WTC11 (cell line): ENCODE measurements around the gene COL5A1. TPM values are rescaled to one million over a fixed set of nuclear protein-coding genes. Genes with fewer than 3 reads are reported as not detected.

Experiments
- ELF4 ChIP-seq: sonication (generic); formaldehyde crosslinking; IDR thresholded peaks from 2 replicates; pipeline ENCODE4 v1.8.1; 2022; ENCODE audit warnings: low read depth, mild to moderate bottlenecking, moderate library complexity, missing genetic modification reagents
- ETV6 ChIP-seq: sonication (generic); formaldehyde crosslinking; IDR thresholded peaks from 2 replicates; pipeline ENCODE4 v1.8.1; 2022; ENCODE audit warnings: mild to moderate bottlenecking, missing genetic modification reagents
- FOXP1 ChIP-seq: sonication (generic); formaldehyde crosslinking; IDR thresholded peaks from 2 replicates; pipeline ENCODE4 v1.8.0; 2022; ENCODE audit warnings: missing genetic modification reagents, mild to moderate bottlenecking, moderate library complexity, borderline replicate concordance
- GABPB1 ChIP-seq: sonication (generic); formaldehyde crosslinking; IDR thresholded peaks from 2 replicates; pipeline ENCODE4 v1.8.1; 2023; ENCODE audit warnings: mild to moderate bottlenecking, missing genetic modification reagents
- GTF2I ChIP-seq: fragments of 250-450 bp; sonication (Bioruptor Pico); conservative IDR thresholded peaks from 2 replicates; pipeline ENCODE4 v1.4.0; 2021; ENCODE audit warnings: mild to moderate bottlenecking
- NFE2L1 ChIP-seq: sonication (generic); formaldehyde crosslinking; IDR thresholded peaks from 2 replicates; pipeline ENCODE4 v1.8.1; 2023; ENCODE audit warnings: missing genetic modification reagents
- OVOL2 ChIP-seq: fragments of 250-450 bp; sonication (Bioruptor Pico); IDR thresholded peaks from 2 replicates; pipeline ENCODE4 v1.9.0; 2021; ENCODE audit warnings: mild to moderate bottlenecking, borderline replicate concordance
- RORB ChIP-seq: fragments of 250-450 bp; sonication (Bioruptor Pico); IDR thresholded peaks from 2 replicates; pipeline ENCODE4 v1.9.0; 2021; ENCODE audit warnings: mild to moderate bottlenecking
- total RNA-seq: library from RNA; stranded (reverse); gene quantifications from 3 replicates; pipeline ENCODE4 v1.2.3, GENCODE V29; 2021
- TF ChIP-seq, protein P1 (sequence below): fragments of 250-450 bp; sonication (Bioruptor Pico); IDR thresholded peaks from 2 replicates; pipeline ENCODE4 v1.9.0; 2021; ENCODE audit warnings: mild to moderate bottlenecking
- TF ChIP-seq, protein P2 (sequence below): sonication (generic); formaldehyde crosslinking; conservative IDR thresholded peaks from 2 replicates; pipeline ENCODE4 v1.8.1; 2023; ENCODE audit warnings: mild to moderate bottlenecking, low read depth, missing genetic modification reagents, moderate library complexity
- TF ChIP-seq, protein P3 (sequence below): sonication (generic); formaldehyde crosslinking; IDR thresholded peaks from 2 replicates; pipeline ENCODE4 v1.8.0; 2023; ENCODE audit warnings: mild to moderate bottlenecking, missing genetic modification reagents
- TF ChIP-seq, protein P4 (sequence below): sonication (generic); formaldehyde crosslinking; IDR thresholded peaks from 2 replicates; pipeline ENCODE4 v1.8.0; 2022; ENCODE audit warnings: mild to moderate bottlenecking, missing genetic modification reagents
- TF ChIP-seq, protein P5 (sequence below): fragments of 250-450 bp; sonication (Bioruptor Pico); IDR thresholded peaks from 2 replicates; pipeline ENCODE4 v1.9.0; 2021; ENCODE audit warnings: mild to moderate bottlenecking, borderline replicate concordance

COL5A1 gene
- total RNA-seq, 1 experiment from 2014 or later, result 13.5 TPM

DNA sequence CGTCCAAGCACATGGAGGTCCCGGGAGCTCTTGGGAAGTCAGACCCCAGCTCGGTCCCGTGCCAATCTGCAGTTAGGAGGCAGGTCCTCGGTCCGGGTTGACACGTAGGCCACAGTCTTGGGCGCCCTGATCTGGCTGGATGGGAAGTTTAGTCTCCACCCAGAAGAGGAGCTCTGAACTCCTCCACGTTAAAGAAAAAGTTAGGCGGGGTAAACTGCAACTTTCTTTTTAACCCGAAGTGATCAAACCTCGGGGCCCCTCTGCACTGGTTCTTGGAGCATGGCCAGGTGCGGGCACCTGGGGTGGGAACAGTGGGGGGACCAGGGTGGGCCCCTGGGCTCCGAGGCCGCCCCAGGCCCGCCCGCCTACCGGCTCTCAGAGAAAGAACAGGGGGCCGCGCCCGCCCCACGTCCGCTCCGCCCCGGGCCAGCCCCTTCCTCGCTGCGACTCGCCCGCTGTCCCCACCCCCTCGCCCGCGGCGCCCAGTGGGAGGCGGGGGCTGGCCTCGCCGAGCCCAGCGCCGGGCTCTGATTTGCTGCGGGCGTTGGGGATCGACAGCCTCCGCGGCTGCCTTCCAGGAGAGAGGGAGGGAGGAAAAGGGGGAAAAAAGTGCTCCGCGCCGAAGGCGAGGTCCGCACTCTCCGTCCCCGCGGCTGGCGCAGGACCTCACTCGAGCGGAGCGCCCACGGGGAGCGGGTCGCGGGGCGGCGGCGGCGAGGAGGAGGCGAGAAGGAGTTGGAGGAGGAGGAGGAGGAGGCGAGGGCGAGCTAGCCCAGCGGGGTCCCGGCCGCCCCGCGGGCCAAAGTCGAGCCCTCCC, at the start of gene COL5A1 (continued):
- TF ChIP-seq, protein P1, sequence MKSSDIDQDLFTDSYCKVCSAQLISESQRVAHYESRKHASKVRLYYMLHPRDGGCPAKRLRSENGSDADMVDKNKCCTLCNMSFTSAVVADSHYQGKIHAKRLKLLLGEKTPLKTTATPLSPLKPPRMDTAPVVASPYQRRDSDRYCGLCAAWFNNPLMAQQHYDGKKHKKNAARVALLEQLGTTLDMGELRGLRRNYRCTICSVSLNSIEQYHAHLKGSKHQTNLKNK, result no peak
- TF ChIP-seq, protein P2, sequence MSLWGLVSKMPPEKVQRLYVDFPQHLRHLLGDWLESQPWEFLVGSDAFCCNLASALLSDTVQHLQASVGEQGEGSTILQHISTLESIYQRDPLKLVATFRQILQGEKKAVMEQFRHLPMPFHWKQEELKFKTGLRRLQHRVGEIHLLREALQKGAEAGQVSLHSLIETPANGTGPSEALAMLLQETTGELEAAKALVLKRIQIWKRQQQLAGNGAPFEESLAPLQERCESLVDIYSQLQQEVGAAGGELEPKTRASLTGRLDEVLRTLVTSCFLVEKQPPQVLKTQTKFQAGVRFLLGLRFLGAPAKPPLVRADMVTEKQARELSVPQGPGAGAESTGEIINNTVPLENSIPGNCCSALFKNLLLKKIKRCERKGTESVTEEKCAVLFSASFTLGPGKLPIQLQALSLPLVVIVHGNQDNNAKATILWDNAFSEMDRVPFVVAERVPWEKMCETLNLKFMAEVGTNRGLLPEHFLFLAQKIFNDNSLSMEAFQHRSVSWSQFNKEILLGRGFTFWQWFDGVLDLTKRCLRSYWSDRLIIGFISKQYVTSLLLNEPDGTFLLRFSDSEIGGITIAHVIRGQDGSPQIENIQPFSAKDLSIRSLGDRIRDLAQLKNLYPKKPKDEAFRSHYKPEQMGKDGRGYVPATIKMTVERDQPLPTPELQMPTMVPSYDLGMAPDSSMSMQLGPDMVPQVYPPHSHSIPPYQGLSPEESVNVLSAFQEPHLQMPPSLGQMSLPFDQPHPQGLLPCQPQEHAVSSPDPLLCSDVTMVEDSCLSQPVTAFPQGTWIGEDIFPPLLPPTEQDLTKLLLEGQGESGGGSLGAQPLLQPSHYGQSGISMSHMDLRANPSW (CRISPR knock-in tag), result no peak
- TF ChIP-seq, protein P3, sequence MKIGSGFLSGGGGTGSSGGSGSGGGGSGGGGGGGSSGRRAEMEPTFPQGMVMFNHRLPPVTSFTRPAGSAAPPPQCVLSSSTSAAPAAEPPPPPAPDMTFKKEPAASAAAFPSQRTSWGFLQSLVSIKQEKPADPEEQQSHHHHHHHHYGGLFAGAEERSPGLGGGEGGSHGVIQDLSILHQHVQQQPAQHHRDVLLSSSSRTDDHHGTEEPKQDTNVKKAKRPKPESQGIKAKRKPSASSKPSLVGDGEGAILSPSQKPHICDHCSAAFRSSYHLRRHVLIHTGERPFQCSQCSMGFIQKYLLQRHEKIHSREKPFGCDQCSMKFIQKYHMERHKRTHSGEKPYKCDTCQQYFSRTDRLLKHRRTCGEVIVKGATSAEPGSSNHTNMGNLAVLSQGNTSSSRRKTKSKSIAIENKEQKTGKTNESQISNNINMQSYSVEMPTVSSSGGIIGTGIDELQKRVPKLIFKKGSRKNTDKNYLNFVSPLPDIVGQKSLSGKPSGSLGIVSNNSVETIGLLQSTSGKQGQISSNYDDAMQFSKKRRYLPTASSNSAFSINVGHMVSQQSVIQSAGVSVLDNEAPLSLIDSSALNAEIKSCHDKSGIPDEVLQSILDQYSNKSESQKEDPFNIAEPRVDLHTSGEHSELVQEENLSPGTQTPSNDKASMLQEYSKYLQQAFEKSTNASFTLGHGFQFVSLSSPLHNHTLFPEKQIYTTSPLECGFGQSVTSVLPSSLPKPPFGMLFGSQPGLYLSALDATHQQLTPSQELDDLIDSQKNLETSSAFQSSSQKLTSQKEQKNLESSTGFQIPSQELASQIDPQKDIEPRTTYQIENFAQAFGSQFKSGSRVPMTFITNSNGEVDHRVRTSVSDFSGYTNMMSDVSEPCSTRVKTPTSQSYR (CRISPR knock-in tag), result no peak
- TF ChIP-seq RORB (CRISPR knock-in tag) (no peak), ELF4 (no peak), FOXP1 (CRISPR knock-in tag) (peak; percentile 50; the same call in 1 of the 2 replicates), OVOL2 (CRISPR knock-in tag) (no peak), GTF2I (CRISPR knock-in tag) (no peak), GABPB1 (CRISPR knock-in tag) (no peak), NFE2L1 (no peak), ETV6 (CRISPR knock-in tag) (0 out of 2 replicates have a peak, but pooled peaks have one; percentile 38)
- TF ChIP-seq, protein P4, sequence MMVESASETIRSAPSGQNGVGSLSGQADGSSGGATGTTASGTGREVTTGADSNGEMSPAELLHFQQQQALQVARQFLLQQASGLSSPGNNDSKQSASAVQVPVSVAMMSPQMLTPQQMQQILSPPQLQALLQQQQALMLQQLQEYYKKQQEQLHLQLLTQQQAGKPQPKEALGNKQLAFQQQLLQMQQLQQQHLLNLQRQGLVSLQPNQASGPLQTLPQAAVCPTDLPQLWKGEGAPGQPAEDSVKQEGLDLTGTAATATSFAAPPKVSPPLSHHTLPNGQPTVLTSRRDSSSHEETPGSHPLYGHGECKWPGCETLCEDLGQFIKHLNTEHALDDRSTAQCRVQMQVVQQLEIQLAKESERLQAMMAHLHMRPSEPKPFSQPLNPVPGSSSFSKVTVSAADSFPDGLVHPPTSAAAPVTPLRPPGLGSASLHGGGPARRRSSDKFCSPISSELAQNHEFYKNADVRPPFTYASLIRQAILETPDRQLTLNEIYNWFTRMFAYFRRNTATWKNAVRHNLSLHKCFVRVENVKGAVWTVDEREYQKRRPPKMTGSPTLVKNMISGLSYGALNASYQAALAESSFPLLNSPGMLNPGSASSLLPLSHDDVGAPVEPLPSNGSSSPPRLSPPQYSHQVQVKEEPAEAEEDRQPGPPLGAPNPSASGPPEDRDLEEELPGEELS (CRISPR knock-in tag), result no peak
- TF ChIP-seq, protein P5, sequence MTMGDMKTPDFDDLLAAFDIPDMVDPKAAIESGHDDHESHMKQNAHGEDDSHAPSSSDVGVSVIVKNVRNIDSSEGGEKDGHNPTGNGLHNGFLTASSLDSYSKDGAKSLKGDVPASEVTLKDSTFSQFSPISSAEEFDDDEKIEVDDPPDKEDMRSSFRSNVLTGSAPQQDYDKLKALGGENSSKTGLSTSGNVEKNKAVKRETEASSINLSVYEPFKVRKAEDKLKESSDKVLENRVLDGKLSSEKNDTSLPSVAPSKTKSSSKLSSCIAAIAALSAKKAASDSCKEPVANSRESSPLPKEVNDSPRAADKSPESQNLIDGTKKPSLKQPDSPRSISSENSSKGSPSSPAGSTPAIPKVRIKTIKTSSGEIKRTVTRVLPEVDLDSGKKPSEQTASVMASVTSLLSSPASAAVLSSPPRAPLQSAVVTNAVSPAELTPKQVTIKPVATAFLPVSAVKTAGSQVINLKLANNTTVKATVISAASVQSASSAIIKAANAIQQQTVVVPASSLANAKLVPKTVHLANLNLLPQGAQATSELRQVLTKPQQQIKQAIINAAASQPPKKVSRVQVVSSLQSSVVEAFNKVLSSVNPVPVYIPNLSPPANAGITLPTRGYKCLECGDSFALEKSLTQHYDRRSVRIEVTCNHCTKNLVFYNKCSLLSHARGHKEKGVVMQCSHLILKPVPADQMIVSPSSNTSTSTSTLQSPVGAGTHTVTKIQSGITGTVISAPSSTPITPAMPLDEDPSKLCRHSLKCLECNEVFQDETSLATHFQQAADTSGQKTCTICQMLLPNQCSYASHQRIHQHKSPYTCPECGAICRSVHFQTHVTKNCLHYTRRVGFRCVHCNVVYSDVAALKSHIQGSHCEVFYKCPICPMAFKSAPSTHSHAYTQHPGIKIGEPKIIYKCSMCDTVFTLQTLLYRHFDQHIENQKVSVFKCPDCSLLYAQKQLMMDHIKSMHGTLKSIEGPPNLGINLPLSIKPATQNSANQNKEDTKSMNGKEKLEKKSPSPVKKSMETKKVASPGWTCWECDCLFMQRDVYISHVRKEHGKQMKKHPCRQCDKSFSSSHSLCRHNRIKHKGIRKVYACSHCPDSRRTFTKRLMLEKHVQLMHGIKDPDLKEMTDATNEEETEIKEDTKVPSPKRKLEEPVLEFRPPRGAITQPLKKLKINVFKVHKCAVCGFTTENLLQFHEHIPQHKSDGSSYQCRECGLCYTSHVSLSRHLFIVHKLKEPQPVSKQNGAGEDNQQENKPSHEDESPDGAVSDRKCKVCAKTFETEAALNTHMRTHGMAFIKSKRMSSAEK (CRISPR knock-in tag), result no peak
